HAP-1 (cell line): ENCODE data around the gene ADAMTS12.

ENCODE experiments used
- DNase-seq, 2 experiments: peaks; one replicate each; pipeline ENCODE4 v3.0.0-alpha.2; 2016 to 2020; ENCODE audit warnings: low spot score in 2 of 2
- H3K27me3 ChIP-seq: fragments of 250-450 bp; sonication (Bioruptor Pico); 2 replicates; pipeline ENCODE4 v1.5.1; 2020; ENCODE audit warnings: low read depth, mild to moderate bottlenecking, moderate library complexity
- H3K36me3 ChIP-seq: fragments of 250-450 bp; sonication (Bioruptor Pico); replicated peaks from 2 replicates; pipeline ENCODE4 v1.5.1; 2020; ENCODE audit warnings: mild to moderate bottlenecking
- H3K4me1 ChIP-seq: fragments of 250-450 bp; sonication (Bioruptor Pico); 2 replicates; pipeline ENCODE4 v1.5.1; 2020; ENCODE audit warnings: mild to moderate bottlenecking
- H3K4me3 ChIP-seq: fragments of 250-450 bp; sonication (Bioruptor Pico); 2 replicates; pipeline ENCODE4 v1.5.1; 2020; ENCODE audit warnings: mild to moderate bottlenecking, moderate library complexity
- H3K9me3 ChIP-seq: fragments of 250-450 bp; sonication (Bioruptor Pico); 2 replicates; pipeline ENCODE4 v1.5.1; 2020; ENCODE audit warnings: mild to moderate bottlenecking, moderate library complexity
- in situ Hi-C: fragments of 300-500 bp; cut with MboI; formaldehyde crosslinking; loops from 3 replicates; pipeline ENCODE4 v1.14.3; 2020; ENCODE audit warnings: low sequenced_read_pairs, inconsistent platforms, mixed read lengths

ADAMTS12 gene

GRCh38 chr5:33848554-33848953, 43.2 kb downstream of the ADAMTS12 start:
- Histone ChIP-seq H3K36me3 (no peaks in the 10 kb centered on the region), H3K27me3 (no peaks in the 10 kb centered on the region), H3K4me1 (no peaks in the 10 kb centered on the region), H3K9me3 (no peaks in the 10 kb centered on the region; the same call in 1 of the 2 replicates), H3K4me3 (no peak overlapping the region)
- in situ Hi-C loops: no loop called here
- no peak for DNase-seq

- no peaks in the 10 kb centered on the region for H3K27me3 ChIP-seq
- in situ Hi-C loops: no loop called here
- DNase-seq: no peak
- H3K36me3 ChIP-seq: no peaks in the 10 kb centered on the region
- H3K4me1 ChIP-seq: no peaks in the 10 kb centered on the region
- no peaks in the 10 kb centered on the region; the same call in 1 of the 2 replicates for H3K9me3 ChIP-seq
- no peak overlapping the region for H3K4me3 ChIP-seq
Observed at GRCh38 chr5:33846851-33847250, 44.9 kb downstream of the ADAMTS12 start.

GRCh38 chr5:33843579-33843978, 48.2 kb downstream of the ADAMTS12 start:
- Histone ChIP-seq H3K36me3 (no peaks in the 10 kb centered on the region), H3K27me3 (no peaks in the 10 kb centered on the region), H3K4me3 (no peak overlapping the region), H3K9me3 (no peaks in the 10 kb centered on the region), H3K4me1 (no peaks in the 10 kb centered on the region)
- no peak for DNase-seq
- in situ Hi-C loops: no loop called here

- Histone ChIP-seq H3K4me1 (no peaks in the 10 kb centered on the region), H3K36me3 (no peaks in the 10 kb centered on the region), H3K27me3 (no peaks in the 10 kb centered on the region), H3K4me3 (no peak overlapping the region), H3K9me3 (no peaks in the 10 kb centered on the region)
- in situ Hi-C loops: no loop called here
- DNase-seq: no peak
Observed at GRCh38 chr5:33842456-33842855, 49.3 kb downstream of the ADAMTS12 start.

- in situ Hi-C loops: no loop called here
- no peak for DNase-seq
- Histone ChIP-seq H3K9me3 (no peaks in the 10 kb centered on the region), H3K36me3 (no peaks in the 10 kb centered on the region), H3K4me3 (no peak overlapping the region), H3K27me3 (no peaks in the 10 kb centered on the region), H3K4me1 (no peaks in the 10 kb centered on the region)
Observed at GRCh38 chr5:33841891-33842290, 49.9 kb downstream of the ADAMTS12 start.

- no peak for DNase-seq
- Histone ChIP-seq H3K4me3 (no peak overlapping the region), H3K27me3 (no peaks in the 10 kb centered on the region), H3K4me1 (no peaks in the 10 kb centered on the region), H3K36me3 (no peaks in the 10 kb centered on the region), H3K9me3 (no peaks in the 10 kb centered on the region)
- in situ Hi-C loops: no loop called here
Observed at GRCh38 chr5:33840927-33841547, 50.8 kb downstream of the ADAMTS12 start.

- no peaks in the 10 kb centered on the region for H3K4me1 ChIP-seq
- in situ Hi-C loops: no loop called here
- H3K36me3 ChIP-seq: no peaks in the 10 kb centered on the region
- no peaks in the 10 kb centered on the region for H3K9me3 ChIP-seq
- no peaks in the 10 kb centered on the region for H3K27me3 ChIP-seq
- no peak for DNase-seq
- no peak overlapping the region for H3K4me3 ChIP-seq
Observed at GRCh38 chr5:33837301-33837700, 54.5 kb downstream of the ADAMTS12 start.

- no peak for DNase-seq
- Histone ChIP-seq H3K4me3 (no peak overlapping the region), H3K27me3 (no peaks in the 10 kb centered on the region), H3K36me3 (no peaks in the 10 kb centered on the region), H3K4me1 (no peaks in the 10 kb centered on the region), H3K9me3 (no peaks in the 10 kb centered on the region)
- in situ Hi-C loops: no loop called here
Observed at GRCh38 chr5:33834334-33834733, 57.5 kb downstream of the ADAMTS12 start.

GRCh38 chr5:33833237-33833575, 58.6 kb downstream of the ADAMTS12 start:
- Histone ChIP-seq H3K36me3 (no peaks in the 10 kb centered on the region), H3K9me3 (no peaks in the 10 kb centered on the region), H3K4me1 (no peaks in the 10 kb centered on the region), H3K27me3 (no peaks in the 10 kb centered on the region; the same call in 1 of the 2 replicates), H3K4me3 (no peak overlapping the region)
- in situ Hi-C loops: no loop called here
- DNase-seq: no peak

- Histone ChIP-seq H3K4me3 (no peak overlapping the region), H3K36me3 (no peaks in the 10 kb centered on the region), H3K9me3 (no peaks in the 10 kb centered on the region), H3K4me1 (no peaks in the 10 kb centered on the region), H3K27me3 (no peaks in the 10 kb centered on the region; the same call in 1 of the 2 replicates)
- no peak for DNase-seq
- in situ Hi-C loops: no loop called here
Observed at GRCh38 chr5:33832404-33833236, 59.2 kb downstream of the ADAMTS12 start.

GRCh38 chr5:33831041-33831440, 60.7 kb downstream of the ADAMTS12 start:
- Histone ChIP-seq H3K4me1 (no peaks in the 10 kb centered on the region), H3K4me3 (no peak overlapping the region), H3K36me3 (no peaks in the 10 kb centered on the region), H3K27me3 (no peaks in the 10 kb centered on the region; the same call in 1 of the 2 replicates), H3K9me3 (no peaks in the 10 kb centered on the region)
- no peak for DNase-seq
- in situ Hi-C loops: no loop called here

GRCh38 chr5:33829430-33829829, 62.4 kb downstream of the ADAMTS12 start:
- H3K4me1 ChIP-seq: no peaks in the 10 kb centered on the region
- H3K4me3 ChIP-seq: no peak overlapping the region
- DNase-seq: no peak
- no peaks in the 10 kb centered on the region for H3K9me3 ChIP-seq
- in situ Hi-C loops: no loop called here
- no peaks in the 10 kb centered on the region; the same call in 1 of the 2 replicates for H3K27me3 ChIP-seq
- no peaks in the 10 kb centered on the region for H3K36me3 ChIP-seq

GRCh38 chr5:33828626-33829308, 63.0 kb downstream of the ADAMTS12 start:
- no peak for DNase-seq
- Histone ChIP-seq H3K9me3 (no peaks in the 10 kb centered on the region), H3K4me3 (no peak overlapping the region), H3K27me3 (no peaks in the 10 kb centered on the region; the same call in 1 of the 2 replicates), H3K36me3 (no peaks in the 10 kb centered on the region), H3K4me1 (no peaks in the 10 kb centered on the region)
- in situ Hi-C loops: no loop called here

- H3K36me3 ChIP-seq: no peaks in the 10 kb centered on the region
- in situ Hi-C loops: no loop called here
- H3K27me3 ChIP-seq: no peaks in the 10 kb centered on the region; the same call in 1 of the 2 replicates
- no peak overlapping the region for H3K4me3 ChIP-seq
- no peaks in the 10 kb centered on the region for H3K4me1 ChIP-seq
- no peak for DNase-seq
- H3K9me3 ChIP-seq: no peaks in the 10 kb centered on the region
Observed at GRCh38 chr5:33827885-33828284, 63.9 kb downstream of the ADAMTS12 start.
